ENCODE measurements around the gene PLEKHG7. TPM values are rescaled to one million over a fixed set of nuclear protein-coding genes. Genes with fewer than 3 reads are reported as not detected.

Gene PLEKHG7
- total and polyA plus RNA-seq, 8 donors, result 0.29 to 2.7 (median 0.59) TPM; not detected in 2

- H3K4me1 ChIP-seq, result no peaks in the 10 kb centered on the region
- no peak overlapping the region for H3K27ac ChIP-seq
- no peaks in the 10 kb centered on the region for H3K27me3 ChIP-seq
- TF ChIP-seq POLR2A (IDR thresholded peaks at IDR 0.05), result no peak
- no peak for TF ChIP-seq EP300 (IDR thresholded peaks at IDR 0.05)
- TF ChIP-seq CTCF (IDR thresholded peaks at IDR 0.05), result no peak
- no peak for TF ChIP-seq POLR2AphosphoS5 (IDR thresholded peaks at IDR 0.05)
- H3K4me3 ChIP-seq, result no peak overlapping the region
- peaks cover 0 to 78% (median 67%) of the 10 kb centered on the region in 4 donors for H3K36me3 ChIP-seq
- H3K9me3 ChIP-seq, result peaks cover 0 to 6% (median 2%) of the 10 kb centered on the region in 4 donors
- 73 to 84% (median 77%) methylated on average over 3 of the region's 3 CpGs for WGBS, 5 donors
- DNase-seq, result no peak
- intact Hi-C loops (cut with DNase I; ENCODE audit: low total_unique reads), result no loop called here
Observed at GRCh38 chr12:92802906-92803305, 100.1 kb downstream of the PLEKHG7 start.

DNA sequence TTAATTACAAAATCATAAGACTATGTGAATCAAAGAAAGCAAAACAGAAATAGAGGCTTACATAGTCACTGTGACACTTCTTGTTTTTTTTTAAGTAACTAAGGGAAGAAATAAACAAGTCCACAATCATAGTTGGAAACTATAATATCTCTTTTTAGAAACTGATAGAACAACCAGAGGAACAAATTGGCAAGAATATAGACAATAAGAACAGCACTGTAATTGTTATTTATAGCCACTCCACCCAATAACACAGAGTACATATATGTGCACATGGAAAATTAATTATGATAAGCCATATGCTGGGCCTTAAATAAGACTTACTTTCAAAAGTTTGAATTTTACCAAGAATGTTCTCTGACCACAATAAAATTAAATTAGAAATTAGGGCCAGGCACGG is 101.1 kb downstream of the PLEKHG7 start:
- DNase-seq, result no peak
- Histone ChIP-seq H3K36me3 (peaks cover 0 to 80% (median 66%) of the 10 kb centered on the region in 4 donors), H3K4me3 (no peak overlapping the region), H3K9me3 (peaks cover 0 to 6% (median 2%) of the 10 kb centered on the region in 4 donors), H3K4me1 (no peaks in the 10 kb centered on the region), H3K27me3 (no peaks in the 10 kb centered on the region), H3K27ac (no peak overlapping the region)
- intact Hi-C loops (cut with DNase I; ENCODE audit: low total_unique reads), result no loop called here
- TF ChIP-seq POLR2AphosphoS5 (IDR thresholded peaks at IDR 0.05) (no peak), CTCF (IDR thresholded peaks at IDR 0.05) (no peak), EP300 (IDR thresholded peaks at IDR 0.05) (no peak), POLR2A (IDR thresholded peaks at IDR 0.05) (no peak)
- WGBS, 5 donors, result 92 to 100% (median 100%) methylated on average over 1 of the region's 1 CpG

DNA sequence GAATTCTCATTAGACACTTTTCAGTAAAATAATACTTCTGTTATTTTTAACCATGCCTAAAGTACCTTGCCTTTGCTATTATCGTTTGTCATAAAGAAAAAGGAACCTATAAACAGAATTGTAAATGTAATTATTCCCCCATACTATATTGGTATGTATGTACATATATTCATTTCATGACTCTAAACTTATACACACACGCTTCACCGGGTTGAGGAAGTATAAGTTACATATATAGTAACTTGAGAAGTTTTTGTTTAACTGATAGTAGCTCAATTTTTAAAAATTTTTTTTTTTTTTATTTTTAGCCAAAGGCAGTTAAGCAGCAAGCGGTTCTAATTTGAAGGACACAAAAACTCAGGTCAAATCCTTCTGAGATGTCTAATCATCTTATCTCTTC is 107.6 kb downstream of the PLEKHG7 start:
- intact Hi-C loops (cut with DNase I; ENCODE audit: low total_unique reads), result no loop called here
- no peak for DNase-seq
- 92 to 96% (median 92%) methylated on average over 4 of the region's 4 CpGs for WGBS, 5 donors
- no peak for TF ChIP-seq POLR2AphosphoS5 (IDR thresholded peaks at IDR 0.05)
- no peak for TF ChIP-seq POLR2A (IDR thresholded peaks at IDR 0.05)
- TF ChIP-seq CTCF (IDR thresholded peaks at IDR 0.05), result no peak
- TF ChIP-seq EP300 (IDR thresholded peaks at IDR 0.05), result no peak
- H3K27me3 ChIP-seq, result no peaks in the 10 kb centered on the region
- H3K27ac ChIP-seq, result no peak overlapping the region
- H3K9me3 ChIP-seq, result peaks cover 0 to 6% (median 2%) of the 10 kb centered on the region in 4 donors
- no peak overlapping the region for H3K4me3 ChIP-seq
- no peaks in the 10 kb centered on the region for H3K4me1 ChIP-seq
- peaks cover 0 to 92% (median 75%) of the 10 kb centered on the region in 4 donors for H3K36me3 ChIP-seq

DNA sequence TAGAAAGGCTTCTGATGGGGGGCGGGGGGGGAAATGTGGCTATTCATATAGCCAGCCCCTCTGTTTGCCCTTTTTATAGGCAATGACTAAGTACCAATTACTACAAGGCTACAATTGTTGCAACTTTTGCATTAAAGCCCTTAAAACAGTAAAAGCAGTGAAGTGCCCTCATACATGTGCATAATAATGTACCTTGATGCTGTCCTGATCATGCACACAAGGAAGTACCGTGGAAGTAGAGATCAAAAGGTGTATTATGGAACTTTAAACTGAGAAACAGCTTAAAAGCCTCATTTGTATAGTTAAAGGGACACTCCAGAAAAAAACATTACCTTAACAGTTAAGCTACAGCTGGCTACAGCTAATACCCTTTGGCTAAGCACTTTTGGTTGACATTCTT is 111.8 kb downstream of the PLEKHG7 start:
- intact Hi-C loops (cut with DNase I; ENCODE audit: low total_unique reads), result no loop called here
- Histone ChIP-seq H3K9me3 (no peaks in the 10 kb centered on the region), H3K27me3 (no peaks in the 10 kb centered on the region), H3K27ac (no peak overlapping the region), H3K4me3 (no peak overlapping the region), H3K4me1 (no peaks in the 10 kb centered on the region), H3K36me3 (peaks cover 0 to 83% (median 72%) of the 10 kb centered on the region in 4 donors)
- no peak for TF ChIP-seq CTCF (IDR thresholded peaks at IDR 0.05)
- no peak for TF ChIP-seq POLR2A (IDR thresholded peaks at IDR 0.05)
- WGBS, 5 donors, result 88 to 92% (median 88%) methylated on average over 2 of the region's 2 CpGs
- no peak for DNase-seq
